B cell (primary cell): ENCODE data around the gene CORO1A. TPM values are rescaled to one million over a fixed set of nuclear protein-coding genes. Genes with fewer than 3 reads are reported as not detected.

Experiments
- ATAC-seq: fragments of 200-7000 bp; cut with Tn5 transposase; one replicate; pipeline ENCODE4 v1.10.0; 2021; ENCODE audit warnings: low read depth, mild to moderate bottlenecking, moderate number of reproducible peaks, moderate library complexity
- CTCF ChIA-PET: fragments of 350-600 bp; sonication (Branson Sonifier 250); formaldehyde crosslinking; loops from one replicate; lab custom pipeline; 2021; ENCODE audit warnings: antibody characterized with exemption, inconsistent platforms; lab: Charles Lee
- POLR2A ChIA-PET: fragments of 350-600 bp; sonication (Branson Sonifier 250); formaldehyde crosslinking; loops from one replicate; lab custom pipeline; 2021; ENCODE audit warnings: antibody characterized with exemption; lab: Charles Lee
- DNase-seq: peaks from one replicate; pipeline ENCODE4 v3.0.0; 2013
- H2AFZ ChIP-seq: 2 replicates; pipeline ENCODE4 v1.6.1; 2012; ENCODE audit warnings: mild to moderate bottlenecking, low read depth, low read length; ENCODE audit not compliant: insufficient read depth, poor library complexity, severe bottlenecking
- H3K27ac ChIP-seq, 2 donors: 1 replicate in 1 of 2; 2 replicates in 1 of 2; pipeline ENCODE4 v1.5.1; 2012 to 2013; ENCODE audit warnings: low read length in 2 of 2, mild to moderate bottlenecking in 2 of 2, moderate library complexity in 1 of 2
- H3K27me3 ChIP-seq, 4 experiments: fragments of 200-600 bp in 1 of 4; sonication (generic) in 1 of 4; replicated peaks in 1 of 4; 1 replicate in 2 of 4; 2 replicates in 2 of 4; pipeline versions ENCODE4 v1.6.1 to v1.7.0; 2013 to 2016; ENCODE audit warnings: low read length in 3 of 4, mild to moderate bottlenecking in 2 of 4, mixed read lengths in 1 of 4, moderate library complexity in 1 of 4; ENCODE audit not compliant: insufficient read depth in 4 of 4, control insufficient read depth in 3 of 4; ENCODE audit errors: control extremely low read depth in 1 of 4
- H3K36me3 ChIP-seq, 2 experiments: replicated peaks in 1 of 2; 1 replicate in 1 of 2; 2 replicates in 1 of 2; pipeline versions ENCODE4 v1.6.1 to v1.7.1; 2013; ENCODE audit warnings: low read length in 1 of 2; ENCODE audit not compliant: insufficient read depth in 2 of 2, control insufficient read depth in 1 of 2; ENCODE audit errors: control extremely low read depth in 1 of 2, extremely low read depth in 1 of 2
- H3K4me1 ChIP-seq, 2 donors: fragments of 200-600 bp in 1 of 2; sonication (generic) in 1 of 2; 1 replicate in 1 of 2; 2 replicates in 1 of 2; pipeline versions ENCODE4 v1.5.1 to v1.6.1; 2013 to 2017; ENCODE audit warnings: low read length in 2 of 2; ENCODE audit not compliant: control insufficient read depth in 2 of 2, insufficient read depth in 2 of 2
- H3K4me2 ChIP-seq: replicated peaks from 2 replicates; pipeline ENCODE3; 2012; ENCODE audit warnings: mild to moderate bottlenecking, low read depth, low read length; ENCODE audit not compliant: poor library complexity, severe bottlenecking
- H3K4me3 ChIP-seq, 5 experiments: fragments of 200-600 bp in 1 of 5; sonication (generic) in 1 of 5; 1 replicate in 3 of 5; 2 replicates in 2 of 5; pipeline versions ENCODE4 v1.5.1 to v1.7.0; 2011 to 2016; ENCODE audit warnings: low read length in 4 of 5, mild to moderate bottlenecking in 4 of 5, low read depth in 2 of 5, control low read depth in 1 of 5, moderate library complexity in 1 of 5; ENCODE audit not compliant: insufficient read depth in 1 of 5; ENCODE audit errors: control extremely low read depth in 1 of 5, extremely low read depth in 1 of 5
- H3K79me2 ChIP-seq: fragments of 200-600 bp; sonication (generic); one replicate; pipeline ENCODE4 v1.6.0; 2016; ENCODE audit warnings: low read length; ENCODE audit not compliant: control insufficient read depth, insufficient read depth
- H3K9ac ChIP-seq: fragments of 200-600 bp; sonication (generic); 2 replicates; pipeline ENCODE4 v1.6.1; 2017; ENCODE audit warnings: mild to moderate bottlenecking, low read length, moderate library complexity
- H3K9me3 ChIP-seq, 3 donors: one replicate each; pipeline versions ENCODE4 v1.6.1 to v1.7.1; 2013; ENCODE audit warnings: low read length in 2 of 3; ENCODE audit not compliant: control insufficient read depth in 2 of 3, insufficient read depth in 1 of 3; ENCODE audit errors: control extremely low read depth in 1 of 3
- H4K20me1 ChIP-seq: 2 replicates; pipeline ENCODE4 v1.6.0; 2012; ENCODE audit warnings: mild to moderate bottlenecking, low read length; ENCODE audit not compliant: insufficient read depth, control insufficient read depth, poor library complexity, severe bottlenecking
- H3K27ac Mint-ChIP-seq: one replicate; pipeline ENCODE4 v1.8.0; 2021; ENCODE audit warnings: mixed read lengths
- H3K27me3 Mint-ChIP-seq: one replicate; pipeline ENCODE4 v1.8.0; 2021; ENCODE audit warnings: mixed read lengths
- H3K4me1 Mint-ChIP-seq: one replicate; pipeline ENCODE4 v1.8.0; 2021; ENCODE audit warnings: mixed read lengths
- H3K4me3 Mint-ChIP-seq: one replicate; pipeline ENCODE4 v1.8.0; 2021; ENCODE audit warnings: mixed read lengths
- H3K9me3 Mint-ChIP-seq: one replicate; pipeline ENCODE4 v1.8.0; 2022; ENCODE audit warnings: mixed read lengths; ENCODE audit not compliant: insufficient read depth
- EZH2 ChIP-seq: IDR thresholded peaks from 2 replicates; pipeline ENCODE4 v1.6.1; 2012; ENCODE audit warnings: borderline replicate concordance, low read depth, mild to moderate bottlenecking, moderate library complexity, low read length; ENCODE audit not compliant: insufficient read depth, poor library complexity, severe bottlenecking
- WGBS: methylation state at CpG from one replicate; pipeline ENCODE4 v1.1.5; 2013; ENCODE audit warnings: missing lambda C conversion rate; ENCODE audit not compliant: insufficient coverage; 5-methylcytosine and 5-hydroxymethylcytosine counted together
- intact Hi-C: fragments of 100-400 bp; cut with micrococcal nuclease; formaldehyde crosslinking; loops from one replicate; pipeline ENCODE4 v1.10.0; 2022
- polyA plus RNA-seq: library from polyadenylated mRNA; depleted of rRNA; stranded (reverse); fragments of >200 nt; gene quantifications from 2 replicates; pipeline ENCODE4 v1.2.3, GENCODE V29; 2012
- total RNA-seq, 2 donors: library from RNA; stranded (reverse); fragments of 120-200 nt in 1 of 2; gene quantifications; 1 replicate in 1 of 2; 2 replicates in 1 of 2; pipeline versions ENCODE4 v1.2.3 to v1.2.4, GENCODE V29; 2013 to 2022
- TF ChIP-seq, protein P1 (sequence below): fragments of 200-600 bp; IDR thresholded peaks from one replicate; pipeline ENCODE4 v1.8.0; 2022; ENCODE audit warnings: antibody characterized with exemption, mild to moderate bottlenecking

CORO1A gene
- total and polyA plus RNA-seq, 2 donors (not counting 1 experiment from before 2014, with no cell fraction given), result 653 to 1,555 TPM

DNA sequence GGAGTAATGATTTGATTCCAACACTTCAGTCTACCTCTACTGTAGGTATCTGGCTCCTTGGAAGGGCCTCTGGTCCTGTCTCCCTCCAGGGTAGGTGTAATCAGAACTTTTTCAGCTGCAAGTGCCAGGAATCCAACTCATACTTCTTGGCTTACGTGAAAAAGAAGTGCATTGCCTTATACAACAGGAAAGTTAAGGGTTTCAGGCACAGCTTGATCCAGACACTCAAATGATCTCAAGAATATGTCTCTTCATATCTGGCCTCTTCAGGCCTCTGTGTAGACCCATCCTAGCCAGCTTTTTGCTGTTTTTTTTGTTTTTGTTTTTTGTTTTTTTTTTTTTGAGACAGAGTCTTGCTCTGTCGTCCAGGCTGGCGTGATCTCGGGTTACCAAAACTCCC, 4.2 kb upstream of the CORO1A start:
- H3K27ac Mint-ChIP-seq, result no peak overlapping the region

DNA sequence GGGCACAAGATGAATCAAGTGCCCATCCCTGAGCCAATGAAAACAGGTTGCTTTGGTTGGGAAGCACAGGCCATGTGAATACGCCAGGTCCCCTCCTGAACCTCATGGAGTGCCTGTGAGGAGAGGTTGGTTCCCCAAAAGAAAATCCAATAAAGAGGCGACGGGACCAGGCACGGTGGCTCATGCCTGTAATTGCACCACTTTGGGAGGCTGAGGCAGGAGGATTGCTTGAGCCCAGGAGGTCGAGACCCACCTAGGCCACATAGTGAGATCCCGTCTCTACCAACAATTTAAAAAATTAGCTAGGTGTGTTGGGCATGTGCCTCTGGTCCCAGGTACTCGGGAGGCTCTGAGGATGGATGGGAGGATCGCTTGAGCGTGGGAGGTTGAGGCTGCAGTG, 3.5 kb upstream of the CORO1A start:
- peaks cover 0 to 8% of the 10 kb centered on the region in 2 experiments for H3K36me3 ChIP-seq
- TF ChIP-seq, protein P1, sequence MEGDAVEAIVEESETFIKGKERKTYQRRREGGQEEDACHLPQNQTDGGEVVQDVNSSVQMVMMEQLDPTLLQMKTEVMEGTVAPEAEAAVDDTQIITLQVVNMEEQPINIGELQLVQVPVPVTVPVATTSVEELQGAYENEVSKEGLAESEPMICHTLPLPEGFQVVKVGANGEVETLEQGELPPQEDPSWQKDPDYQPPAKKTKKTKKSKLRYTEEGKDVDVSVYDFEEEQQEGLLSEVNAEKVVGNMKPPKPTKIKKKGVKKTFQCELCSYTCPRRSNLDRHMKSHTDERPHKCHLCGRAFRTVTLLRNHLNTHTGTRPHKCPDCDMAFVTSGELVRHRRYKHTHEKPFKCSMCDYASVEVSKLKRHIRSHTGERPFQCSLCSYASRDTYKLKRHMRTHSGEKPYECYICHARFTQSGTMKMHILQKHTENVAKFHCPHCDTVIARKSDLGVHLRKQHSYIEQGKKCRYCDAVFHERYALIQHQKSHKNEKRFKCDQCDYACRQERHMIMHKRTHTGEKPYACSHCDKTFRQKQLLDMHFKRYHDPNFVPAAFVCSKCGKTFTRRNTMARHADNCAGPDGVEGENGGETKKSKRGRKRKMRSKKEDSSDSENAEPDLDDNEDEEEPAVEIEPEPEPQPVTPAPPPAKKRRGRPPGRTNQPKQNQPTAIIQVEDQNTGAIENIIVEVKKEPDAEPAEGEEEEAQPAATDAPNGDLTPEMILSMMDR, result no peak
- no peak for TF ChIP-seq EZH2
- Mint-ChIP-seq H3K4me1 (peaks cover 21% of the 10 kb centered on the region), H3K27ac (no peak overlapping the region), H3K9me3 (no peaks in the 10 kb centered on the region), H3K4me3 (no peak overlapping the region), H3K27me3 (no peaks in the 10 kb centered on the region)
- peaks cover 10 to 14% of the 10 kb centered on the region in 2 donors for H3K4me1 ChIP-seq
- H3K27me3 ChIP-seq, result no peaks in the 10 kb centered on the region
- peaks cover 9% of the 10 kb centered on the region for H4K20me1 ChIP-seq
- intact Hi-C loops, result no loop called here
- H2AFZ ChIP-seq, result no peak overlapping the region
- H3K27ac ChIP-seq, result no peak overlapping the region
- H3K9ac ChIP-seq, result no peak overlapping the region
- WGBS, result 98% methylated on average over 4 of the region's 9 CpGs
- no peak overlapping the region for H3K4me2 ChIP-seq
- DNase-seq (no peak), ATAC-seq (no peak)
- H3K4me3 ChIP-seq, result no peak overlapping the region
- no peaks in the 10 kb centered on the region for H3K9me3 ChIP-seq
- POLR2A ChIA-PET, result no interaction called here
- CTCF ChIA-PET, result interaction anchor here (0.5 to 1.1 kb wide), 3 partner anchors 59 to 88 kb away, joined by 3 read pairs; partner anchors contain the start of gene TBX6
- peaks cover 13% of the 10 kb centered on the region for H3K79me2 ChIP-seq

More for the DNA sequence above, 4.2 kb upstream of the CORO1A start:
- Histone ChIP-seq H3K4me2 (no peak overlapping the region), H3K27me3 (no peaks in the 10 kb centered on the region), H3K9me3 (no peaks in the 10 kb centered on the region), H3K79me2 (peaks cover 6% of the 10 kb centered on the region), H3K4me1 (peaks cover 8 to 11% of the 10 kb centered on the region in 2 donors), H3K9ac (no peak overlapping the region), H3K36me3 (peaks cover 0 to under 1% of the 10 kb centered on the region in 2 experiments), H3K27ac (no peak overlapping the region), H2AFZ (no peak overlapping the region), H4K20me1 (peaks cover 2% of the 10 kb centered on the region), H3K4me3 (no peak overlapping the region)
- 100% methylated on average over 1 of the region's 4 CpGs for WGBS
- DNase-seq, result no peak
- Mint-ChIP-seq H3K9me3 (no peaks in the 10 kb centered on the region), H3K27me3 (no peaks in the 10 kb centered on the region), H3K4me1 (peaks cover 14% of the 10 kb centered on the region), H3K4me3 (no peak overlapping the region)
- CTCF ChIA-PET, result interaction anchor here (0.5 to 1.1 kb wide), 4 partner anchors 39 to 231 kb away, joined by 3 to 8 read pairs (median 3); partner anchors contain the start of gene TBX6
- POLR2A ChIA-PET, result interaction anchor here (0.6 kb wide), 1 partner anchor 104 kb away, joined by 3 read pairs; no protein-coding TSS in a partner anchor
- TF ChIP-seq EZH2, result no peak
- TF ChIP-seq, protein P1, result no peak
- intact Hi-C loops, result no loop called here
- ATAC-seq, result no peak
